ENCODE results near the gene TESK2. TPM values are rescaled to one million over a fixed set of nuclear protein-coding genes. Genes with fewer than 3 reads are reported as not detected.
"Not testable (repeated sequence)": the region's sequence is repeated elsewhere in the genome, so short reads cannot be mapped to it uniquely, and the experiment has no call there.

The TESK2 gene
- total RNA-seq, 1 experiment from 2014 or later: 2.9 TPM

DNA sequence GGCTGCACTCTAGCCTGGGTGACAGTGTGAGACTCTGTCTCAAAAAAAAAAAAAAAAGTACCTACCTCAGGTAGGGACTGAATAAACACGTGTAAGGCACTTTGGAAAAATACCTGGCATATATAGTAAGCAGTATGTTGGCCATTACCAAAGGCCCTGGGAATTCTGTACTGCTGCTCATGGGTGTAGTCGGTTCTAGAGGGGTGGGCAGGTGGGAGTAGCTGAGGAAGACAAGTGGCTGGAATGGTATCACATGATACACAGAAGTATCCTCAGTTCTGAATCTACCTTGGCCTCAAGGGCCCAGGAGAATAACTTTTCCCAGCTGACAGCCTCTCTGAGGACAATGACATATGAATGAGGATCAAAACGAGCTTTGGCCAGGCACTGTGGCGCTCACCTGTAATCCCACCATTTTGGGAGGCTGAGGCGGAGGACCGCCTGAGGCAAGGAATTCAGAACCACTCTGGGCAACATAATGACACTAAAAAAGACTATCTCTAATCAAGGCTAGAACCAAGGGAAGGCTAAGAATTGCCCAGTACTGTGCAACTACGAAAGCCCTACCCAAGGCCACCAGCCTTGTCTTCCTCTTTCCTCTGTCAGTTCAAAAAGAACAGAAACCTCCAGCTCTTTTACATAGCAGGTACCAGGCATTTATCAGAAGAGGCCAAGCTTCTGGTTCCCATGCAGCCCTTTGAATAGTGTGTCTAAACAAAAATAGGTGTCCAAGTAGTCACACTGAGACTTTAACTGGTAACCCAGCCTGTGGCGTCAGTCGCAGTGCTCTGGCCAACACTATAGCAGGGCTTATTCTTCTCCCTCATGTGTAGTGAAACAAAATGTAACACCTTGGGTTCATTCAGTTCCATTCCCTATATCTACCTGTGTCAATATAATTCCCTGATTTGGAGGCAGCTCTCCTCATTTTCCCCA, 19.3 kb upstream of the TESK2 start:
- DNase-seq (ENCODE audit: low spot score): no peak

DNA sequence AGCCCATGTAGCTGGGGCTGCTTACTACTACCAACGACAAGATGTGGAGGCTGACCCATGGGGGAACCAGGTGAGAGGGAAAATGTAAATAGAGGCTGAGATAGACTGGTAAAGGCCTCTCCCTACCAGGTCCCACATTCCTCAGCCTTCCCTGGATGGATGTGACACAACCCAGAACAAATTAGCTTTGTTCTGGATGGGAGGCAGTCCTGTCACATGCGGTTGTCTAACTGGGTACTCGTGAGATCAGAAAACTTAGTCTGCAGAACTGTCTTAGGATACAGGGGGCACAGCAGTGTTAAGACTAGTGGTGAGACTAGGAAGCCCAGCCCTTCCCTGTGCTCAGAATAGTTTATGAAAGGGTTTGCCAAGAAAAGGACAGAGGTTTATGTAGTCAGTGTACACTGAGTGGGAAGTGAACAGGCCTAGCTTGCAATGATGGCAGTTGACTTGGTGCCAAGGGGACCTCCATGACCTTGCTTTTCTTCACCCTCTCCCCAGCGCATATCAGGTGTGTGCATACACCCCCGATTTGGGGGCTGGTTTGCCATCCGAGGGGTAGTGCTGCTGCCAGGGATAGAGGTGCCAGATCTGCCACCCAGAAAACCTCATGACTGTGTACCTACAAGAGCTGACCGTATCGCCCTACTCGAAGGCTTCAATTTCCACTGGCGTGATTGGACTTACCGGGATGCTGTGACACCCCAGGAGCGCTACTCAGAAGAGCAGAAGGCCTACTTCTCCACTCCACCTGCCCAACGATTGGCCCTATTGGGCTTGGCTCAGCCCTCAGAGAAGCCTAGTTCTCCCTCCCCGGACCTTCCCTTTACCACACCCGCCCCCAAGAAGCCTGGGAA, 17.6 kb upstream of the TESK2 start:
- DNase-seq (ENCODE audit: low spot score): peak; percentile 23

DNA sequence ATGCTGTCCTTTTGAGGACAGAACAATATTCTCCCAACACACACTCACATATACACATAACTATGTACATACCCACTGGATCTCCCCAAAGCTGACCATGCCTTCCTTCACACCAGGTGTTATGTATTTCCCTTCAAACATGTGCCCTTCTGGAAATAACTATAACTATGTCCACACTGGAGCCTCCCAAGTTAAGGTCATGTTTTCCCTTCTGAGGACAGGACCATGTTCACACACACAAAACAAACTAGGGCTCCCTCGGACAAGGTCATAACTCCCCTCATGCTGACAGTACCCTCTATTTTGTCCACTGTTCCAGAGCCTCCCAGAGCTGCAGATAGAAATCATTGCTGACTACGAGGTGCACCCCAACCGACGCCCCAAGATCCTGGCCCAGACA, 16.9 kb upstream of the TESK2 start:
- DNase-seq (ENCODE audit: low spot score): no peak

DNA sequence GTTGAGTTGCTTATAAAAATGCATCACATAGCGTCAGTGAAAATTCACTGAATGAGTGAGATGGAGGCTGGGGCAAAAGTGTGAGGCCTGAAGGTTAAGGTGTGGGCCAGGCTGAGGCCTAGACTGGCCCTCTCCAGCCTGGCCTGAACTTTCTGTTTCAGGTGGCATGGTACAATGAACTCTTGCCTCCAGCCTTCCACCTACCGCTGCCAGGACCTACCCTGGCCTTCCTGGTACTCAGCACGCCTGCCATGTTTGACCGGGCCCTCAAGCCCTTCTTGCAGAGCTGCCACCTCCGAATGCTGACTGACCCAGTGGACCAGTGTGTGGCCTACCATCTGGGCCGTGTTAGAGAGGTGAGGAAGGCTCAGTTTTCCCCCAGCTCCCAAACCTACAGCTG, 16.2 kb upstream of the TESK2 start:
- no peak for DNase-seq (ENCODE audit: low spot score)

DNA sequence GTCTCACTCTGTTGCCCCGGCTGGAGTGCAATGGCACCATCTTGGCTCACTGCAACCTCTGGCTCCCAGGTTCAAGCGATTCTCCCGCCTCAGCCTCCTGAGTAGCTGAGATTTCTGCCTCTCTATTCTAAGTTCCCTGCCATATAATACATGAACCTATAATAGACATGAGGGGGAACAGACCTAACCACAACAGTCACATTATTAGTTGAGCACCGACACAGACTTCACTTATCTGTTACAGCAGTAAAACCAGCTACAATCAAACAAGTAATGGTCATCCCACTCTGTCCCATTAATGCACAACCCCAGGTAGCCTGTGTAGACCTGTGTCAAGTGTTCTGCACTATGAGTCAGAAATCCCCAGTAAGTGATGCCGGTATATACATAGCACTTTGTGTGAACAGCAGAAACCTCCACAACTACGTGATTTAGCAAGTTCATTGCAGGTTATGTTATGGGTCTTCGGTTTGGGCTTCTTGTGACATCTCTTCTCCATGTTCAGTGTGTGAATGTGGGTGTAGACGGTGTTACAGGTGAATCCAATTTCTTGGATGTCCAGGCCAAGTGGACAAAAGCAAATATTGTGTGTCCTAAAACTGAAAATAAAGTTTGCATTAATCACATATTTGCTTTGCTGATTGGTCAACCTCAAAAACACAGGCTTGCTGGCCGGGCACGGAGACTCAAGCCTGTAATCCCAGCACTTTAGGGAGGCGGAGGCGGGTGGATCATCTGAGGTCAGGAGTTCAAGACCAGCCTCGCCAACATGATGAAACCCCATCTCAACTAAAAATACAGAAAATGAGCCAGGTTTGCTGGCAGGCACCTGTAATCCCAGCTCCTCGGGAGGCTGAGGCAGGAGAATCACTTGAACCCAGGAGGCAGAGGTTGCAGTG, 12.7 kb upstream of the TESK2 start:
- no peak for DNase-seq (ENCODE audit: low spot score)

DNA sequence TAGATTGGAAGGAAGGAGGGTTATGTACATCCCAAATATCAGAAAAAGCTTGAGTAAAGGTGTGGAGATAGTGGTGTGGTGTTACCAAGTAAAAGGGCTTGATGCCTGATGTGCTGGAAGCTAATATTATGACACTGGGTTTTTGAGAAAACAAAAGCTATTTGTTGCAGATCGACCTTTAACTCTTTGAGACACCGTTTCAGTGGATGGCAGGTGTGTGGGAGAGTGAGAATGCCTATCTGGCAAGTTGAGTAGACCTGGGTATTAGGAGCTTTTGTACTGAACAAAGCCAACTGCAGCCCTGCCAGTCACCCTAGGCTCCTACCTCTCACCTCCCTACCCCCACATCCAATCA, 10.5 kb upstream of the TESK2 start:
- no peak for DNase-seq (ENCODE audit: low spot score)

DNA sequence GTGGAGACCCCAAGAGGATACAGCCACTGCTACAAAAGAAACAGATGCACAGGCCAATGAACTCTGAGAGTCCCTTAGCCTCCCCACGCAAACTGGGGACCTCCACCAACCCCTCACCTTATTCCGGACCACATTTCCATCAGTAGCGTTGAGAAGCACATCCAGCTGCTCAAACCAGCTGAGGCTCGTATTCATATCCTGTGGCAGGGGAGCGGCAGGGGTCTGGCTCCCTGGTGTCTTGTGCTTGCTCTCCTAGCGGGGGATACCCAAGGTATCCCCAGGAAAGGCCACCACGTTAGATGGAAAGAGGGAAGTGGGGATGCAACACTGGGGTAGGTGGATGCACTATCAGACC, 8.4 kb upstream of the TESK2 start:
- DNase-seq (ENCODE audit: low spot score): no peak

DNA sequence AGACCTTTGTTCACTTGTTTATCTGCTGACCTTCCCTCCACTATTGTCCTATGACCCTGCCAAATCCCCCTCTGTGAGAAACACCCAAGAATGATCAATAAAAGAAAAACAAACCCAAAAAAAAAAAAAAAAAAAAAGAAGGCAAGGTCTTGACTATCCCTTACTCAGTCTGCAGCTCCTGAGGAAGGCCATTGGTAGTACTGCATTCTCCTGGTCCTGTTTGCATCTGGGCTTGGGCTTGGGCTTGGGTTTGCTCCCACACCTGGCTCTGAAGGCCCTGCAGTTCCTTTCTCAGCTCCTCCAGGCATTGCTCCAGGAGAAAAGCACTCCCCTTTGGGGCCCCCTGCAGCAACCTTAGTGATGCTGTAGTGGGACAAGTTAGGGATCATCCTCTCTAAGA, 7.3 kb upstream of the TESK2 start:
- no peak for DNase-seq (ENCODE audit: low spot score)

DNA sequence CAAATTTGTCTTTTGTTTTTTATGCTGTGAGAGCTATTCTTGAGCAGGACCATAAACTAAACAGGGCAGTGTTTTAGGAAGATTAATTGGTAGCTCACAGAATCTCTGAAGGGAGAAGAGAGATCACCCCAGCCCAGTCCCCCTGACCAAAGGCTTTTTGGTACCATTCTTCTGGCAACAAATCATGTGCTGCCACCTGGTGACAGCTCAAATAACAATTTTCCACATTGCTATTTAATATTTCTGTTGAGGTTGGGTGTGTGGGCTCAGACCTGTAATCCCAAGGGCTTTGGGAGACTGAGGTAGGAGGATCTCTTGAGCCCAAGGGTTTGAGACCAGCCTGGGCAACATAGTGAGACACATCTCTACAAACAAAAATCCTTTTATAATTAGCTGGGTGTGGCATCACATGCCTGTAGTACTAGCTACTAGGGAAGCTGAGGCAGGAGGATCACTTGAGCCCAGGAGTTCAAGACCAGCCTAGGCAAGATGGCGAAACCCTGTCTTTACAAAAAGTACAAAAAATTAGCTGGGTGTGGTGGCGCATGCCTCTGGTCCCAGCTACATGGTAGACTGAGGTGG, 2.2 kb upstream of the TESK2 start:
- DNase-seq (ENCODE audit: low spot score): peak; percentile 79

DNA sequence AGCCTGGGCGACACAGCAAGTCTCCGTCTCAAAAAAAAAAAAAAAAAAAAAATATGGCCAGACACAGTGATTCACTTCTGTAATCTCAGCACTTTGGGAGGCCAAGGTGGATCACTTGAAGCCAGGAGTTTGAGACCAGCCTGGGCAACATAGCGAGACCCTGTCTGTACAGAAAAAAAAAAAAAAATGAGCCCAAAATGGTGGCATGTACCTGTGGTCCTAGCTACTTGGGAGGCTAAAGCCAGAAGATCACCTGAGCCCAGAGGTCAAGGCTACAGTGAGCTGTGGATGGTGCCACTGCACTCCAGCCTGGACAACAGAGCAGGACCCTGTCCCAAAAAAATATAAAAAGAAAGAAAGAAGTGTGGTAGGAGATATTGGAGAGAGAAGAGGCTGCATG, 1.7 kb upstream of the TESK2 start:
- no peak for DNase-seq (ENCODE audit: low spot score)

DNA sequence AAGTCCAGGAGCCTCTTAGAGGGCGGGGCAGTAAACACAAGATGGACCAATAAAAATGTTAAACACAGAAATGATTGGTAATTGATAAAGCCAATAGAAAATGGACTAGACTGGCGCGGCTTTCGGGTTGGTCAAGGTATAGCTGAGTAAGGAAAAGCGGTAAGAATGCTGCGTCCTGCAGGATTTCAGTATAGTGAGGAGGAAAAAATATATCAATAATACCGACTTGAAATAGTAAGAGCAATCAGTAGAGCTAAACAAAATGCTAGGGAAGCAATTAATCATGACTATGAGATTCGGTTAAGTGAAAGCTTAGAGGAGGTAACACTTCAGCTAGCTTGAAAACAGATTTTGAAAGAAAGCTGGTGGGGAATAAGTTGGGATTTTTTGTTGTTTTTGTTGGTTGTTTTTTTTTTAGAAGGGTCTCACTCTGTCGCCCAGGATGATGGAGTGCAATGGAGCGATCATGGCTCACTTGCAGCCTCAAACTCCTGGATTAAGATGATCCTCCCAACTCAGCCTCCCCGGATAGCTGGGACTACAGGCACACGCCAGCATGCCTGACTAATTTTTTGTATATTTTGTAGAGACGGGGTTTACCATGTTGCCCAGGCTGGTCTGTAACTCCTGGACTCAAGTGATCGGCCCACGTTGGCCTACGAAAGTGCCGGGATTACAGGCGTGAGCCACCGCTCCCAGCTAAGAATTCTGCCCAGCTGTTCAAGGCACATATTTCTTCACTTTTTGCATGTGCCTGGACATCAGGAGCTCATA, 711 bp upstream of the TESK2 start:
- DNase-seq (ENCODE audit: low spot score): no peak

DNA sequence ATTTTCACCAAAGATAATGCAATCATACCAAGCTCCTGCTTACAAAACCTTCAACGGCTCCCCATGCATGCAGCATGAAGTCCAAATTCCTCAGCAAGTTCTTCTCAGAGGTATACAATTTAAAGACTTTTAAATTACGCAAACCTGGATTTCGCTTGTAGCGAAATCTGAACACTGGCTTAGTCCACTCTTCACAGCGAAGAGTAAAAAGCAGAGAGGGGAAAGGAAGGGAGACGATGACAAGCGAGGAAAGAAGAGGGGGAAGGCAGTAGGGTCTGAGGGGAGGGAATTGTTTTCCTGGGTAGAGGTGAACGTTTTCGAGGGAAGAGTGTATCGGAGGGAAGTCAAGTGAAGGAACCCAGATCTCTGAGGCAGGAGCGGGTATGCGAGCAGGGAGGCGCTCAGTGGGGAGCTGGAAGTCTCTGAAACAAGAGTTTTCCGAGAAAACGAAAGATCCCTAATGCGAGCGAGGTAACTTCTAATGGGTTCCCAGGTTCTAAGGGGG, 790 bp downstream of the TESK2 start:
- DNase-seq (ENCODE audit: low spot score): peak; percentile 23

DNA sequence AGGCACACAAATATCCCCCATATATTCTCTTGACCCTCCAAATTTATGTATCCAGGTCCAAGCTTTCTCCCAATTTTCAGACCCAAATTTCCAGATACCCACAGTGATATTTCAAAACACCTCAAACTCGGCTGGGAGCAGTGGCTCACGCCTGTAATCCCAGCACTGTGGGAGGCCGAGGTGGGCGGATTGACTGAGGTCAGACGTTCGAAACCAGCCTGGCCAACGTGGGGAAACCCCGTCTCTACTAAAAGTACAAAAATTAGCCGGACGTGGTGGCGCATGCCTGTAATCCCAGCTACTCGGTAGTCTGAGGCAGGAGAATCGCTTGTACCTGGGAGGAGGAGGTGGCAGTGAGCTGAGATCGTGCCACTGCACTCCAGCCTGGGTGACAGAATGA, 1.6 kb downstream of the TESK2 start:
- DNase-seq (ENCODE audit: low spot score): not testable (repeated sequence)

DNA sequence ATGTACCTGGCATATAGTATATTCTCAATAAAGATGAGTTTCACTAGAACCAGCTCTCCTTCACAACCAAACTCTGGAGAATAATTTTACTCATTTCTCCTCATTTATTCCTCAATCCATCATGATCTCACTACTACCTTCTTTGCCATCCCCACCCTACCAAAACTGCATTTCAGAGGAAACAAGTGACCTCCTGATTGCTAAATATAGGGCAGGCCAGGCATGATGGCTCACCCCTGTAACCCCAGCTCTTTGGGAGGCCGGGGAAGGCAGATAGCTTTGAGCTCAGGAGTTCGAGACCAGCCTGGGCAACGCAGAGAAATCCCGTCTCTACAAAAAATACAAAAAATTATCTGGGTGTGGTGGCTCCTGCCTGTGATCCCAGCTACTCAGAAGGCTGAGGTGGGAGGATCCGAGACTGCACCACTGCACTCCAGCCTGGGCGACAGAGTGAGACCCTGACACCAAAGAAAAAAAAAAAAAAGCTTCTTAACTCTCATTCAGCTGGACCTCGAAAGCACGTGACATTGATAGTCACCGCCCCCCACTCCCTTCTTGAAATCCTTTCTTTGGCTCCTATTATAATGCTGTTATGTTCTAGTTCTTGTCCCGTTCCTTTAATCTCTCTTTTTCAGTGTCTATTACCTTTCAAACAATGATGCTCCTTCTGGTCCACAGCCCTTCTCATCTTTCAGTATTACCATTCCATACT, 2.1 kb downstream of the TESK2 start:
- DNase-seq (ENCODE audit: low spot score): no peak

DNA sequence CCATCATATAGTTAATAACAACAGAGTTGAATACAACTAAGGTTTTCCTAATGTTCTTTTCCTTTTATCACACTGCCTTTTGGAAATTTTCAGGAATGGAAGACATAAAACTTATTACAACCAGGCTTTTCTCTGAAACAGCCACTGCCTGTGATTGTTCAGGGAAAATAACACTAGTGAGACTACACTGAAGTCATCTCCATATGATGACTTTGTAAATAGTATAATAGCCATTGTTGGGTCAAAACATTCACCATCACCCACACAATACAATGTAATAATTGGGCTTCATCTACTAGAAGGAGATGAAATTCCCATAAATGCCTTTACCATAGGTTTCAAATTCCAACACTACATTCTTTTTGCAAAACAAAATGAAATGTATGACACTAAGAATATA, 5.0 kb downstream of the TESK2 start:
- DNase-seq (ENCODE audit: low spot score): no peak

DNA sequence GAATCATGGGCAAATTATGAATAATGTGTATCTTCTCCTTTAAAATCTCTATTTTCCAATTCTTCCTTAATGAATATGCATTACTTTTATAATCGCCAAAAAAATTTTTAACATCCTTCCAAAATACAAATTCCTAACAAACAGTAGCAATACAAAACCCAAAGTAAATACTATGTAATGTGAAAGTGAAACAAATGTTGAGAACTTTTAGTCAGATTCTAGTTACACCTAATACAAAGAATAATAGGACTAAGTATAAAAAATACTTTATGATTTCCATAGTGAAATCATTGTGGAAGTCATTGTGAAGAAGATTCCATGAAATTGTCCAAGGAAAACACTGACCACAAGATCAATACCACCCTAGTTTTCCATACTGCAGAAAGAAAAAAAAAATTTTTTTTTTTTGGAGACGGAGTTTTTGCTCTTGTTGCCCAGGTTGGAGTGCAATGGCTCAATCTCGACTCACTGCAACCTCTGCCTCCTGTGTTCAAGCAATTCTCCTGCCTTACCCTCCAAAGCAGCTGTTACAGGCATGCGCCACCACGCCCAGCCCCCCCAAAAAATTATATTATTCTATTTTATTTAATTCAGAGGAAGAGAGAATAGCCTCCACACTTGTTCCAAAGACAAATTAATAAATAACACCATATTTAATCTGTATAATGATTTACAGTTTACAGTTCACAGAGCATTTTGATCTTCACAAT, 11.8 kb downstream of the TESK2 start:
- DNase-seq (ENCODE audit: low spot score): no peak

DNA sequence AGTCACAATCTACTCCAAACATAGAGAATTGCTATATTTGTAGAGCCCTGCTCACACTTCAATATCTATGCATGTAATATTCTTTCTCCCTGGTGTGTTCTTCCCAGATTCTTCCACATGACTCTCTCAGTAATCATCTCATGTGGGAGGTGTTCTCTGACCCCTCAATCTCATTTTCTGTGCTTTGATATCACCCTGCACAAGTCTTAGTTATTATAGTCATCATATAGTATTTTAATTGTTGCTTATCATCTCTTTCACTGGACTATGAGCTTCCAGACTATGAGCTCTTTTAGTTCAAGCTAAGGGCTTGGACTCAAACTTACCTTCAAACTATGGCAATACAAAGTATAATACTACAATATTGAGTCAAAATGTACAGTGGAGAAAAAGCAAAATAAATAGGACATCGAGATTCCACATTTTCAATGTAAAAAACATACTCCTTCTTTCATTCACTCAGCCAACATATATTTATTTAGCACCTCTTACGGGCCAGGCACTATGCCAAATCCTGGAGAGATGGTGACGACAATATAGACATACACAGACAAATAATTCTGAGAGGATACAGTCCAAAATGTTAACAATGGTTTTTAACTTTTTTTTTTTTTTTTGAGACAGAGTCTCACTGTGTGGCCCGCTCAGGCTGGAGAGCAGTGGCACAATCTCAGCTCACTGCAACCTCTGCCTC, 12.7 kb downstream of the TESK2 start:
- DNase-seq (ENCODE audit: low spot score): no peak

DNA sequence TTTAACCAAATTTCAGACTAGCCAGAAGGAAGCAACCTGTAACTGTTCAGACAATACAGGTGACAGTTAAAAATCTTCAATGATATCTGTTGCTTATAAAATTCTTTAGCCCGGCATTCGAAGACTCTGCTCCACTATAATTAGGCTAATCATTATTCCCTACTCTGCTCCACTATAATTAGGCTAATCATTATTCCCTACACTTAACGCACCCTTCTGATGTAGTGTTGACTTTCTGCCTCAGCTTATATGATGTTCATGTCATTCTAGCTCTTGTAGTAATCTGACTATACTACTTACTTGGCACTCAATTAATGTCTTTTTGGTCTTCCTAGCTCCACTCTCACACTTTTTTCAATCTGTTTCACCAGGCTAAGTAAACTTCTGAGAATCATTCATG, 13.3 kb downstream of the TESK2 start:
- no peak for DNase-seq (ENCODE audit: low spot score)

DNA sequence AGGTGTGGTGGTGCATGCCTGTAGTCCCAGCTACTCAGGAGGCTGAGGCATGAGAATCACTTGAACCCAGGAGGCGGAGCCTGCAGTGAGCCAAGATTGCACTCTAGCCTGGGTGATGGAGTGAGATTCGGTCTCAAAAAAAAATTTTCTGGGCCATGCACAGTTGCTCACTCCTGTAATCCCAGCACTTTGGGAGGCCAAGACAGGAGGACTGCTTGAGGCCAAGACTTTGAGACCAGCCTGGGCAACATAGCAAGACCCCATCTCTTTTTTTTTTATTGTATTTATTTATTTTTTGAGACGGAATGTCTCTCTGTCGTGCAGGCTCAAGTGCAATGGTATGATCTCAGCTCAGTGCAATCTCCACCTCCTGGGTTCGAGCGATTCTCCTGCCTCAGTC, 16.8 kb downstream of the TESK2 start:
- DNase-seq (ENCODE audit: low spot score): not testable (repeated sequence)
